ENCODE measurements around the gene ACTL7B.
A peak's percentile ranks its signal among the peaks of the same experiment; 100 is the strongest.
"Not testable (repeated sequence)": the region's sequence is repeated elsewhere in the genome, so short reads cannot be mapped to it uniquely, and the experiment has no call there.

The ACTL7B gene

GRCh38 chr9:108869092-108869725 lies 13.4 kb upstream of the ACTL7B start:
- DNase-seq (ENCODE audit: low spot score): no peak

- no peak for DNase-seq (ENCODE audit: low spot score)
Observed at GRCh38 chr9:108867829-108868228, 12.0 kb upstream of the ACTL7B start.

GRCh38 chr9:108867116-108867515 lies 11.3 kb upstream of the ACTL7B start:
- DNase-seq (ENCODE audit: low spot score): no peak

GRCh38 chr9:108866001-108866420 lies 10.2 kb upstream of the ACTL7B start:
- no peak for DNase-seq (ENCODE audit: low spot score)

GRCh38 chr9:108865037-108865436 lies 9.3 kb upstream of the ACTL7B start:
- DNase-seq (ENCODE audit: low spot score): no peak

- no peak for DNase-seq (ENCODE audit: low spot score)
Observed at GRCh38 chr9:108864446-108864845, 8.7 kb upstream of the ACTL7B start.

- DNase-seq (ENCODE audit: low spot score): no peak
Observed at GRCh38 chr9:108863891-108864290, 8.1 kb upstream of the ACTL7B start.

GRCh38 chr9:108861997-108862396 lies 6.2 kb upstream of the ACTL7B start, which contains the start of gene ACTL7A:
ACTL7A (plus strand) TSS chr9:108862266; CDS start chr9:108862323, 57 bp downstream.
- no peak for DNase-seq (ENCODE audit: low spot score)

- no peak for DNase-seq (ENCODE audit: low spot score)
Observed at GRCh38 chr9:108861464-108861863, 5.7 kb upstream of the ACTL7B start.

- DNase-seq (ENCODE audit: low spot score): no peak
Observed at GRCh38 chr9:108860764-108861163, 5.0 kb upstream of the ACTL7B start.

- DNase-seq (ENCODE audit: low spot score): no peak
Observed at GRCh38 chr9:108860354-108860753, 4.6 kb upstream of the ACTL7B start.

GRCh38 chr9:108859459-108860114 lies 3.8 kb upstream of the ACTL7B start:
- DNase-seq (ENCODE audit: low spot score): no peak

- DNase-seq (ENCODE audit: low spot score): no peak
Observed at GRCh38 chr9:108857572-108857971, 1.8 kb upstream of the ACTL7B start.

- no peak for DNase-seq (ENCODE audit: low spot score)
Observed at GRCh38 chr9:108855529-108855886, 278 bp downstream of the ACTL7B start.

- DNase-seq (ENCODE audit: low spot score): no peak
Observed at GRCh38 chr9:108854641-108855528, 901 bp downstream of the ACTL7B start.

GRCh38 chr9:108854094-108854493 lies 1.7 kb downstream of the ACTL7B start:
- no peak for DNase-seq (ENCODE audit: low spot score)

- no peak for DNase-seq (ENCODE audit: low spot score)
Observed at GRCh38 chr9:108852079-108852478, 3.7 kb downstream of the ACTL7B start.

- no peak for DNase-seq (ENCODE audit: low spot score)
Observed at GRCh38 chr9:108851138-108851537, 4.6 kb downstream of the ACTL7B start.

- peak; percentile 13 for DNase-seq (ENCODE audit: low spot score)
Observed at GRCh38 chr9:108850293-108850897, 5.4 kb downstream of the ACTL7B start.

GRCh38 chr9:108848296-108848695 lies 7.5 kb downstream of the ACTL7B start:
- not testable (repeated sequence) for DNase-seq (ENCODE audit: low spot score)

- no peak for DNase-seq (ENCODE audit: low spot score)
Observed at GRCh38 chr9:108845947-108846346, 9.8 kb downstream of the ACTL7B start.

GRCh38 chr9:108845507-108845906 lies 10.3 kb downstream of the ACTL7B start:
- no peak for DNase-seq (ENCODE audit: low spot score)

Data from hematopoietic multipotent progenitor cell treated with erythropoietin and hydrocortisone succinate and interleukin-3 and kit ligand, for 17 days (in vitro differentiated cells).